GM12891 (cell line): ENCODE measurements around the gene SMAD3.

Source experiments
- POLR2A ChIP-seq: IDR thresholded peaks from 2 replicates; pipeline ENCODE4 v1.6.1; 2011; ENCODE audit warnings: low read depth, low read length, control low read depth
- POLR2AphosphoS5 ChIP-seq: IDR thresholded peaks from 2 replicates; pipeline ENCODE4 v1.6.1; 2011; ENCODE audit warnings: low read depth, low read length, control low read depth
- TAF1 ChIP-seq: IDR thresholded peaks from 2 replicates; pipeline ENCODE4 v1.6.1; 2011; ENCODE audit warnings: low read depth, low read length, control low read depth

DNA sequence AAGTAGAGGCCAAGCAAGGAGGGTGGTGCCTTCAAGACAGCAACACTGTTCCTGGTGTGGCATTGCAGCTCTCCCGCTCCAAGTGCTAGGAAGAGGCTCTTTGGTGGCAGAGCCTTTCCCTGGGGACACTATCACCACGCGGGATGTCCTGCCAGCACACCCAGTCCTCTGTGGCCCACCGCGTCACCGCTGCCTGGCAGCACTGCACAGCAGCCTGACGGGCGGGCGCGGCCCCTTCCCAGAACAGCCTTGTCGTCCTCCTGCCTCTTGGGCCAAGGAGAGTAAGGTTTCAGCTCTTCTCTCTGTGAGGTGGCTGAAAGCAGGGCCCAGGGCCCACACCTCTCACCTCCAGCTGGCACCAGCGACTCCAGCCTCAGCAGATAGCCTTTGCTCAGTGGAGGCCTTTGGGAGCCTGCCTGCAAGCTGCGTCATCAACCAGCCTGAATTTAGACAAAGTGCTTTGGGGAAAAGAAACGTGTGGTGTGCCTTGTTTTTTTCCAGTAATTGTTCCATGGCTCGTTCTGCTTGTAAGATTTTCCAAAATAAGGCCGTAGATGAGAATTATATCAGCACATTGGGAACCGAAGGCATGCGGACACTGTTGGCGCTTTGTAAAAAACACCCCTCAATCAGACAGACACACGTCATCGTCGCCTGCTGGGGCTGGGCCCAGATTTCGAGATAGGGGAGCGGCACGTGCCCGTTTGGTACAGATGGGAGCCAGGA is 124.1 kb downstream of the SMAD3 start:
- TF ChIP-seq TAF1 (no peak), POLR2A (no peak), POLR2AphosphoS5 (no peak)
